ENCODE data around the gene SPON1.

SPON1 gene

GRCh38 chr11:13963949-13964770 is 1.6 kb downstream of the SPON1 start:
- H3K9ac ChIP-seq (ENCODE audit: low read length): peak overlapping the region; percentile 87
- peak overlapping the region; percentile 84 for H3K4me3 ChIP-seq (ENCODE audit: low read length)
- no peaks in the 10 kb centered on the region for H3K9me3 ChIP-seq (ENCODE audit: control insufficient read depth, low read length)
- H3K36me3 ChIP-seq (ENCODE audit: control insufficient read depth, insufficient read depth, low read length, severe bottlenecking): no peaks in the 10 kb centered on the region
- H3K27me3 ChIP-seq (replicated peaks; ENCODE audit: control insufficient read depth, insufficient read depth, low read length): no peaks in the 10 kb centered on the region
- no peak for DNase-seq (ENCODE audit: low read depth)
- peaks cover 43% of the 10 kb centered on the region for H3K4me1 ChIP-seq (ENCODE audit: control insufficient read depth, insufficient read depth, low read length)

- no peak for DNase-seq (ENCODE audit: low read depth)
- H3K9me3 ChIP-seq (ENCODE audit: control insufficient read depth, low read length): no peaks in the 10 kb centered on the region
- H3K4me3 ChIP-seq (ENCODE audit: low read length): peak overlapping the region; percentile 84
- no peaks in the 10 kb centered on the region for H3K27me3 ChIP-seq (replicated peaks; ENCODE audit: control insufficient read depth, insufficient read depth, low read length)
- peaks cover 44% of the 10 kb centered on the region for H3K4me1 ChIP-seq (ENCODE audit: control insufficient read depth, insufficient read depth, low read length)
- no peaks in the 10 kb centered on the region for H3K36me3 ChIP-seq (ENCODE audit: control insufficient read depth, insufficient read depth, low read length, severe bottlenecking)
- peak overlapping the region; percentile 87 for H3K9ac ChIP-seq (ENCODE audit: low read length)
Observed at GRCh38 chr11:13964771-13965074, 2.2 kb downstream of the SPON1 start.

DNA sequence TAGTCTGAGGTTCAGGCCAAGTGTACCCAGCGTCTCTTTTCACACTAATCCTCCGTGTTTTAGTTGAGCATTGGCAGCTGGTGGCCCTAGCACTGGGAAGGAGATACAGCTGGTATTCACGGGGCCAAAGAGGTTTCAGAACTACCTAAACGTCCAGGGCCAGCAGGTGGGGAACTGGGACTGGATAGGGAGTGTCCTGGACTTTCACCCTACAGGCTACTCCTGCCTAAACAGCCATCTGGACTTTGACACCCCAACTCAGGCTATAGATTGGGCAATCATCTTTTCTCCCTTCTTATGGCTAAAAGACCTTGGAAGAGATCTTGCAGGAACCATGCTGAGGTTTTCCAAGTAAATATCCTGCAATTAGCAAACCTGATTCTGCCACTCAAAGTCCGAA is 2.8 kb downstream of the SPON1 start:
- H3K4me1 ChIP-seq (ENCODE audit: control insufficient read depth, insufficient read depth, low read length): peaks cover 51% of the 10 kb centered on the region
- DNase-seq (ENCODE audit: low read depth): no peak
- H3K9ac ChIP-seq (ENCODE audit: low read length): peak overlapping the region; percentile 87
- H3K36me3 ChIP-seq (ENCODE audit: control insufficient read depth, insufficient read depth, low read length, severe bottlenecking): no peaks in the 10 kb centered on the region
- H3K9me3 ChIP-seq (ENCODE audit: control insufficient read depth, low read length): no peaks in the 10 kb centered on the region
- peak overlapping the region; percentile 84 for H3K4me3 ChIP-seq (ENCODE audit: low read length)
- H3K27me3 ChIP-seq (replicated peaks; ENCODE audit: control insufficient read depth, insufficient read depth, low read length): no peaks in the 10 kb centered on the region

- H3K27me3 ChIP-seq (replicated peaks; ENCODE audit: control insufficient read depth, insufficient read depth, low read length): no peaks in the 10 kb centered on the region
- H3K9me3 ChIP-seq (ENCODE audit: control insufficient read depth, low read length): no peaks in the 10 kb centered on the region
- H3K4me3 ChIP-seq (ENCODE audit: low read length): no peak overlapping the region
- peaks cover 57% of the 10 kb centered on the region for H3K4me1 ChIP-seq (ENCODE audit: control insufficient read depth, insufficient read depth, low read length)
- DNase-seq (ENCODE audit: low read depth): no peak
- peak overlapping the region; percentile 87 for H3K9ac ChIP-seq (ENCODE audit: low read length)
- H3K36me3 ChIP-seq (ENCODE audit: control insufficient read depth, insufficient read depth, low read length, severe bottlenecking): no peaks in the 10 kb centered on the region
Observed at GRCh38 chr11:13966013-13966412, 3.5 kb downstream of the SPON1 start.

DNA sequence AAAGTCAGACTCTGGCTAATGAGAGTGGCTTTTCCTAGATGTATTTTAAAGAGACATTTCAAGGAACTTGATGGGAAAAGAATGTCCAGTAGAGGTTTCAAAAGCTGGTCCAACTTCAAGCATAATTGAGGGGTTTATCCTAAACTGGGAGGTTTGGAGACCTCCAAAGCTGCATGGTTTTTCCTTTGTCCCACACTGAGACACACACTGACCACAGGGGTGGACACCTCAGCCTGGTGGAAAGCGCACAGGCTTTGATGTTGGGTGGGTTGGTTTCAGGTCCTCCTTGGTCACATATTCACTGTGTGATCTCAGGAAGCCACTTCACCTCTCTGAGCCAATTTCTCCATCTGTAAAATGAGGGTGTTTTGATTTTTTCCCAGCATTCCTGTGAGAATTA is 4.0 kb downstream of the SPON1 start:
- Histone ChIP-seq H3K4me1 (ENCODE audit: control insufficient read depth, insufficient read depth, low read length) (peaks cover 62% of the 10 kb centered on the region), H3K36me3 (ENCODE audit: control insufficient read depth, insufficient read depth, low read length, severe bottlenecking) (no peaks in the 10 kb centered on the region), H3K27me3 (replicated peaks; ENCODE audit: control insufficient read depth, insufficient read depth, low read length) (no peaks in the 10 kb centered on the region)

DNA sequence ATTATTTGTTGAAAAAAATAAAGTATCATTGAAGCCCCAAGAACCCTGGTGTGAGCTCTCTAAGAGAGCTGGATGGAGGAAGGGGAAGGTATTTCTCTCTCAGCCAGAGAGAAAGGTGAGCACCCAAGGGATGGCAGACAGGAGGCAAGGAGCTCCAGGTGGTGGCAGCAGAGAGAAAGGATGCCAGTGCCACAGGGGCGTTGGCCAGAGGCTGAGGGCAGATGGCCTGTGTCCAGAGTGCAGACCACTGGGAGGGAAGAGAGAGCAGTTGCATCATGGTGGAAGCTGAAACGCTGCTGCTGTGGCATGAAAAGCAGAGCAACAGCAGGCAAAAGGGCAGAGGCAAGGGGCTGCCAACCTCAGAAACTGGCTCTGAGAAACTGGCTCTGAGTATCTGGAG is 8.5 kb downstream of the SPON1 start:
- H3K9me3 ChIP-seq (ENCODE audit: control insufficient read depth, low read length): no peaks in the 10 kb centered on the region
- DNase-seq (ENCODE audit: low read depth): peak; percentile 48
- H3K4me1 ChIP-seq (ENCODE audit: control insufficient read depth, insufficient read depth, low read length): peaks cover 76% of the 10 kb centered on the region
- no peak overlapping the region for H3K4me3 ChIP-seq (ENCODE audit: low read length)
- H3K36me3 ChIP-seq (ENCODE audit: control insufficient read depth, insufficient read depth, low read length, severe bottlenecking): no peaks in the 10 kb centered on the region
- H3K9ac ChIP-seq (ENCODE audit: low read length): peak overlapping the region; percentile 51
- H3K27me3 ChIP-seq (replicated peaks; ENCODE audit: control insufficient read depth, insufficient read depth, low read length): no peaks in the 10 kb centered on the region

More for the DNA sequence above, 4.0 kb downstream of the SPON1 start:
- no peaks in the 10 kb centered on the region for H3K9me3 ChIP-seq (ENCODE audit: control insufficient read depth, low read length)
- H3K9ac ChIP-seq (ENCODE audit: low read length): peak overlapping the region; percentile 87
- no peak for DNase-seq (ENCODE audit: low read depth)
- no peak overlapping the region for H3K4me3 ChIP-seq (ENCODE audit: low read length)

DNA sequence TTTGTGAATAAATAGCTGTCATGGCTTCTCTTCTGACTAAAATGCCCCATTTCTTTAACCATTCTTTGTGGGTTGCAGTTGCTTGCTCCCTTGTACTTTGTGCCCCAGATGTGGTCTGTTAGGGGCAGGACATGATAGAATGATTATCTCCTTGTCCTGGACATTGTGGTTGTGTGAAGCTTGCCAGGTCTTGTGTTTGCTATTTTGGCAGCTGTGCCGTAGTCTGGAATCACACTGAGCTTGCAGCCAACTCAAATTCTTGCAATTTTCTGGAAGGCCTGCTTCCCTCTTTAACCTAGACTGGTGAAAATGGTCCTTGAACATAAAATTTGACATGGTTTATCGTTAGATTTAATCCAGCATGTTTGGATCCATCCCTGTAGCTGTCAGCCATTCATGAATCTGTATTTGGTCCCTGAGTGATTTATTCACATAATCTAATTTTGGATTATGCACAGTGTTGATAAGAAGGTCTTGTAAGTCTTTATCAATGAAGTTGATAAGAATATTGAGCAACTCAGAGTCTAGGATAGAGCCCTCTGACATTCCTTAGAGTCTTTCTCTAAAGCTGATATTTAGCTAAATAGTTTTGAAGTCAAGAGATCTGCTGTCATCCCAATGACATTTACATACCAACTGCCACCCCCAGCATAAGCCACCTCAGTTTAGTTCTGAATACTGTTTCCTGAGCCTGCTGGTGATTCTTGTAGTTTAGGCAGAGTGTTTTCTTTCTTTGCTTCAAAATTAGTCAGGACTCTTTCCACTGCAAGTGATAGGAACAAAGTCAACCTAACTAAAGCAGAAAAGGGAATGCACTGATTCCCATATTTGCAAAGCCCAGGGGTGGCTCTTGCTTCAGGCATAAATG is 9.8 kb downstream of the SPON1 start:
- DNase-seq (ENCODE audit: low read depth): peak; percentile 27
- peak overlapping the region; percentile 62 for H3K9ac ChIP-seq (ENCODE audit: low read length)

GRCh38 chr11:13972944-13973343 is 10.4 kb downstream of the SPON1 start:
- no peak for DNase-seq (ENCODE audit: low read depth)
- no peaks in the 10 kb centered on the region for H3K27me3 ChIP-seq (replicated peaks; ENCODE audit: control insufficient read depth, insufficient read depth, low read length)
- H3K9me3 ChIP-seq (ENCODE audit: control insufficient read depth, low read length): no peaks in the 10 kb centered on the region
- peak overlapping the region; percentile 62 for H3K9ac ChIP-seq (ENCODE audit: low read length)
- no peaks in the 10 kb centered on the region for H3K36me3 ChIP-seq (ENCODE audit: control insufficient read depth, insufficient read depth, low read length, severe bottlenecking)
- H3K4me1 ChIP-seq (ENCODE audit: control insufficient read depth, insufficient read depth, low read length): peaks cover 58% of the 10 kb centered on the region
- no peak overlapping the region for H3K4me3 ChIP-seq (ENCODE audit: low read length)

More for the DNA sequence above, 9.8 kb downstream of the SPON1 start:
- no peaks in the 10 kb centered on the region for H3K36me3 ChIP-seq (ENCODE audit: control insufficient read depth, insufficient read depth, low read length, severe bottlenecking)
- no peak overlapping the region for H3K4me3 ChIP-seq (ENCODE audit: low read length)
- no peaks in the 10 kb centered on the region for H3K27me3 ChIP-seq (replicated peaks; ENCODE audit: control insufficient read depth, insufficient read depth, low read length)
- peaks cover 63% of the 10 kb centered on the region for H3K4me1 ChIP-seq (ENCODE audit: control insufficient read depth, insufficient read depth, low read length)
- no peaks in the 10 kb centered on the region for H3K9me3 ChIP-seq (ENCODE audit: control insufficient read depth, low read length)

DNA sequence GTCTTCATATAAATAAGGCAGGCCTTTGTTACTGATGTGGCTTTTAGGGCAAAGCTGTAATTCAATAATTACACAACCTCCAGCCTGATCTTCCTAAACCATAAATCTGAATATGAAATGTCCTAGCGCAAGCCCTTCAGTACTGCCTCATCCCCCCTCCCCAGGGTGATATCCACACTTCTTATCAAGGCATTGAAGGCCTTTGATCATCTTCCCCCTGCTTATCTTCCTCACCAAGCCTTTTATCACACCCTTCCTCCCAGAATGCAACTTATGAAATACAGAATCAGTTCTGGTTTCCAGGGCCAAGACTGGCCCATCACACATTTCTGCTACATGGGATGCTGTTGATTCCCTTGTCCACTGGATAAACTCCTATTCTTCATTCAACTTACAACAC is 12.1 kb downstream of the SPON1 start:
- H3K9me3 ChIP-seq (ENCODE audit: control insufficient read depth, low read length): no peaks in the 10 kb centered on the region
- H3K4me1 ChIP-seq (ENCODE audit: control insufficient read depth, insufficient read depth, low read length): peaks cover 53% of the 10 kb centered on the region
- H3K4me3 ChIP-seq (ENCODE audit: low read length): no peak overlapping the region
- H3K27me3 ChIP-seq (replicated peaks; ENCODE audit: control insufficient read depth, insufficient read depth, low read length): no peaks in the 10 kb centered on the region
- DNase-seq (ENCODE audit: low read depth): no peak
- no peaks in the 10 kb centered on the region for H3K36me3 ChIP-seq (ENCODE audit: control insufficient read depth, insufficient read depth, low read length, severe bottlenecking)
- no peak overlapping the region for H3K9ac ChIP-seq (ENCODE audit: low read length)

DNA sequence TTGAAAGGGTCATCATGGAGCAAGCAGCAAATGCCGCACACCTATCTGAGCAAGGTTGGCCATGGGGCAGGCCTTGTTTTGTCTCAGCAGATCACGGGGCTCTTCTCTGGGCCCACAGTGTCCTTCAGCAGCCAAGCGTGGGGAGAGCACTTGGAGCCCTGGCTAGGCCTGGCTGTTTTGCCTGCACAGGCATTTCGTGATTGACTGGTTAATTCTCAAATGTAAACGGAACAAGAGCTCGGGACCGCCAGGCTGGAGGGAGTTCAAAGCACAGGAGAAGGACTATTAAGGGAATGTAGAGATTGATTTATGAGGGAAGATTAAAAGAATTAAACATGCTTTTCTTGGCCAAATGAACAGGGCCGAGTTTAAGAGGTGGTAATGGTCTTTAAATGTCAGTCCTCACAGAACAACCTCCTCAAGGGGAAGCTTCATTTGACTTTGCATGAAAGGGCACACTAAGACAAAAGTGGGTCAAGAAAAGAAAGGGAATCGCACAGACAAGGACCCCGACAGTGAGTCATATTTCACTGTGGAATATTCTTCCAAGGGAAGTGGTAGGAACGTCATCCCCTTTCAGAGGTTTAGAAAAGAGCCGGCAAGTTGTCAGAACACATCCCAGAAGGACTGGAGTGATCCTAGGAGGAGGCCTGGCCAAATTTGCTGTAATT is 20.7 kb downstream of the SPON1 start:
- DNase-seq (ENCODE audit: low read depth): peak; percentile 51
- Histone ChIP-seq H3K4me3 (ENCODE audit: low read length) (no peak overlapping the region), H3K9me3 (ENCODE audit: control insufficient read depth, low read length) (no peaks in the 10 kb centered on the region), H3K4me1 (ENCODE audit: control insufficient read depth, insufficient read depth, low read length) (peaks cover 28% of the 10 kb centered on the region), H3K36me3 (ENCODE audit: control insufficient read depth, insufficient read depth, low read length, severe bottlenecking) (peaks cover 6% of the 10 kb centered on the region), H3K9ac (ENCODE audit: low read length) (no peak overlapping the region), H3K27me3 (replicated peaks; ENCODE audit: control insufficient read depth, insufficient read depth, low read length) (no peaks in the 10 kb centered on the region)
